Activated T-helper 1 cell treated with anti-CD3 and anti-CD28 coated beads, Interleukin-12 subunit alpha, Interleukin-12 subunit beta, Interleukin-2, Interleukin-4 antibody, amounts not matched to agents 30 ng/mL and 10 ng/mL and 1 ng/mL, durations not matched to agents 14 hours and 24 hours and 36 hours (primary cell): ENCODE measurements around the gene CCL3. TPM values are rescaled to one million over a fixed set of nuclear protein-coding genes. Genes with fewer than 3 reads are reported as not detected.
"Not testable (repeated sequence)": the region's sequence is repeated elsewhere in the genome, so short reads cannot be mapped to it uniquely, and the experiment has no call there.

ENCODE experiments used
- DNase-seq: peaks from one replicate; pipeline ENCODE4 v3.0.0; 2021; ENCODE audit warnings: low spot score
- H3K27ac Mint-ChIP-seq: one replicate; pipeline ENCODE4 v1.8.0; 2021; ENCODE audit warnings: mild to moderate bottlenecking, mixed read lengths
- H3K27me3 Mint-ChIP-seq: one replicate; pipeline ENCODE4 v1.8.0; 2022; ENCODE audit warnings: mild to moderate bottlenecking, moderate library complexity, mixed read lengths; ENCODE audit not compliant: insufficient read depth
- H3K36me3 Mint-ChIP-seq: one replicate; pipeline ENCODE4 v1.8.0; 2021; ENCODE audit warnings: low read depth, mixed read lengths
- H3K4me1 Mint-ChIP-seq: one replicate; pipeline ENCODE4 v1.8.0; 2021; ENCODE audit warnings: low read depth, mixed read lengths
- H3K4me3 Mint-ChIP-seq: one replicate; pipeline ENCODE4 v1.8.0; 2021; ENCODE audit warnings: mild to moderate bottlenecking, moderate library complexity, mixed read lengths
- H3K9me3 Mint-ChIP-seq: one replicate; pipeline ENCODE4 v1.8.0; 2021; ENCODE audit warnings: mixed read lengths
- intact Hi-C: fragments of 100-400 bp; cut with micrococcal nuclease; formaldehyde crosslinking; loops from one replicate; pipeline ENCODE4 v1.15.1; 2024
- total RNA-seq: library from RNA; stranded (reverse); gene quantifications from 2 replicates; pipeline ENCODE4 v1.2.3, GENCODE V29; 2022

CCL3 gene
- total RNA-seq, 1 donor from 2014 or later, result 1,244 TPM

DNA sequence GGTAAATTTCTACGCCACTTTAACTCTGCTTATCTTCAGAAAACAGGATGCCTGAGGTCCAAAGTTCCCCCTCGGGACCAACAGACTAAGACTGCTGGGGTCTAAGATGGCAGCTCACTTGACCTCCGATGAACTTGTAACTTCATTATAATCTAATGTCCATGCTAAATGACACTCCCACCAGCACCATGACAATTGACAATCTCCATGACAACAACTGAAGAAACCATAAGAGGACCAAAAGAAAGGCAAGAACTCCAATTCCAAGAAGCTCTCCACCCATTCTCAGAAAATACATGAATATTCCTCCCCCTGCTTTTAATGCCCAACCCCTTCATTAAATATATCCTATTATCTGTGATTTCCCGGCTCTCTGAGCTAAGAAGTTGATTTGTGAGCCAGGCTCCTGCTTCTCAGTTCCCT lies 21.1 kb upstream of the CCL3 start:
- H3K27me3 Mint-ChIP-seq, result peaks cover 10% of the 10 kb centered on the region
- H3K9me3 Mint-ChIP-seq, result peaks cover 16% of the 10 kb centered on the region
- no peak for DNase-seq
- intact Hi-C loops, result no loop called here
- no peak overlapping the region for H3K27ac Mint-ChIP-seq
- peaks cover 4% of the 10 kb centered on the region for H3K36me3 Mint-ChIP-seq
- H3K4me3 Mint-ChIP-seq, result no peak overlapping the region
- peaks cover 5% of the 10 kb centered on the region for H3K4me1 Mint-ChIP-seq

DNA sequence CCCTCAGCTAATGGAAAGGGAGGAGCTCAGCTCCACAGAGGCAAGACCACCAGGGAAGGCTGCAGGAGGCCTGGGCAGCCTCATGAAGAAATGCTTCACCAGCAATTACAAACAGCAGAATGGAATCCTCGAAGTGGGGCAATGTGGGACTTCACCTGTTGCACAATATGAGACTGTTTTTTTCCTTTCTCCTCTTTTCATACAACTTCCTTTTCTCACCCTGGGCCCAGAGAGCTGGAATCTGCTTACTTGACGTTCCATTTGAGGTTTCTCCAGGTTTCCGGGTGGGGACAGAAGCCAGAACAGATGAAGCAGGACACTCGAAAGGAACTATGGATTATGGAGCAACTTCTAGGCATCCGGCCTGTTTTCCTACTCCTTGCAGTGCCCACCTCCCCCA lies 18.3 kb upstream of the CCL3 start:
- H3K27me3 Mint-ChIP-seq, H3K27ac Mint-ChIP-seq, H3K36me3 Mint-ChIP-seq, H3K4me3 Mint-ChIP-seq, intact Hi-C loops, DNase-seq: not testable (repeated sequence)
- H3K4me1 Mint-ChIP-seq, result peaks cover 18% of the 10 kb centered on the region
- H3K9me3 Mint-ChIP-seq, result peaks cover 16% of the 10 kb centered on the region

DNA sequence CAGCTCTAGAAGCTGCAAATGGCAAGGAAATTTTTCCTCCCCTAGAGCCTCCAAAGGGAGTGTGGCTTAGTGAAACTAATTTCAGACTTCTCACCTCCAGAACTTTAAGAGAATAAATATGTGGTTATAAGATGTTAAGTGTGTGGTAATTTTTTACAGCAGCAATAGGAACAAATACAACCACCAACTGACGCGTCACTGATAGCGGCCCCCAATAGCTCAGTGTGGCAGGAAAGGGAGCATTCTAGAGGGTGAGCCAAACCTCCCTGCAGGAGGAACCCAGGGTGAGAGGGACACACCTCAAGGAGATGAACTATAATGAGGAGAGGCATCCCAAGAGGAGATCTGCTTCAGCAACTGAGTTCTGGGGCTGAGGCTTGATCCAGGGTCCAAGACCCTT lies 17.7 kb upstream of the CCL3 start:
- peaks cover 13% of the 10 kb centered on the region for H3K9me3 Mint-ChIP-seq
- peaks cover 24% of the 10 kb centered on the region for H3K4me1 Mint-ChIP-seq
- DNase-seq, result no peak
- H3K27ac Mint-ChIP-seq, result peak overlapping the region; percentile 36
- H3K4me3 Mint-ChIP-seq, result no peak overlapping the region
- H3K36me3 Mint-ChIP-seq, result peaks cover 10% of the 10 kb centered on the region
- intact Hi-C loops, result no loop called here
- H3K27me3 Mint-ChIP-seq, result peaks cover 10% of the 10 kb centered on the region

DNA sequence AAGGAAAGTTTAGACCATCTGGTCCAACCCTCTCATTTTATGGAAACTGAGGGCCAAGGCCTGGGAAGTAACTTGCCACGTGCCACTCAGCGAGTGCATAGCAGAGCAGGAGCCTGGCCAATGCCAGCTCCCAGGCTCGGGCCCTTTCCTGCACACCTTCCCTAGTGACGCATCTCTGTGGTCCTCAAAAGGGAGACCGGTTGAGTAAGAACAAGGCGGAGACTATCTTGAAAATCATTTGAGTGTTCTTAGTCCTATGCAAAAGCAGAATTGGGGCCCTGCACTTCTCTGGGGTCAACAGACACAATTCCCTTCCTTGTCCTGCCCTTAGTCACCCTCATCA lies 16.5 kb upstream of the CCL3 start:
- Mint-ChIP-seq H3K27ac (no peak overlapping the region), H3K4me1 (peaks cover 28% of the 10 kb centered on the region), H3K27me3 (peaks cover 10% of the 10 kb centered on the region), H3K9me3 (peaks cover 5% of the 10 kb centered on the region), H3K36me3 (peaks cover 8% of the 10 kb centered on the region), H3K4me3 (no peak overlapping the region)
- no peak for DNase-seq
- intact Hi-C loops, result no loop called here

DNA sequence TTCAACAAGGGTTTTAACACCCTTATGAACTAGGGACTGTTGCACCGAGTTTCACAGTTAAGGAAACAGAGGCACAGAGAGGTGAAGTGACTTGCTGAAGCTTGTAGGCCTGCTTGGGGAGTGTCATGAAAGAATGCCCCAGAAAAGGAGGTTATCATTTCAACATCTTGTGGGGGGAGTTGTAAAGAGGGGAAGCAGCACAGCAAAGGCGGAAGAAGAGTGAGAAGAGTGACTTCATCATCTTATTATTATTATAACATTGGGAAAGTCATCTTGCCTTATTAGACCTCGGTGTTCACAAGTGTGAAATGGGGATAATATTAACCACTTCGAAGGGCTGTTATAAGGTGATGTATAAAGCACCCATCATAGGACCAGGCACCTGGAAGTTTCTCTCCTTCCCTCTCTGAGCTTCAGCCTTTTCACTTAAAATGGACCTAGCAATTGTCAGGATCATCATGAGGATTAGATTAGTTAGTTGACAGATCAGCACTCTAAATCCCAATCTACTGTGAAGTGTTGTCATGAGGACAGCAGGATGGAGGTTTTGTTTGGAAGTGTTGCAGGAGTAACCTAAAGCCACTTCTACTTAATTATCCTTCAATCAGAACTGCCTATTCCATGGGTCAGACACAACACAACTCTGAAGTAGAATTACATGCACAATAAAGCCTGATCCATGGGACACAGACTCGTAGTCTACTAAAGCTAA lies 16.0 kb upstream of the CCL3 start:
- Mint-ChIP-seq H3K27me3 (peaks cover 6% of the 10 kb centered on the region), H3K4me3 (peak overlapping the region; percentile 88), H3K4me1 (peaks cover 28% of the 10 kb centered on the region), H3K9me3 (no peaks in the 10 kb centered on the region), H3K27ac (peak overlapping the region; percentile 45), H3K36me3 (peaks cover 8% of the 10 kb centered on the region)
- intact Hi-C loops, result no loop called here
- DNase-seq, result no peak

DNA sequence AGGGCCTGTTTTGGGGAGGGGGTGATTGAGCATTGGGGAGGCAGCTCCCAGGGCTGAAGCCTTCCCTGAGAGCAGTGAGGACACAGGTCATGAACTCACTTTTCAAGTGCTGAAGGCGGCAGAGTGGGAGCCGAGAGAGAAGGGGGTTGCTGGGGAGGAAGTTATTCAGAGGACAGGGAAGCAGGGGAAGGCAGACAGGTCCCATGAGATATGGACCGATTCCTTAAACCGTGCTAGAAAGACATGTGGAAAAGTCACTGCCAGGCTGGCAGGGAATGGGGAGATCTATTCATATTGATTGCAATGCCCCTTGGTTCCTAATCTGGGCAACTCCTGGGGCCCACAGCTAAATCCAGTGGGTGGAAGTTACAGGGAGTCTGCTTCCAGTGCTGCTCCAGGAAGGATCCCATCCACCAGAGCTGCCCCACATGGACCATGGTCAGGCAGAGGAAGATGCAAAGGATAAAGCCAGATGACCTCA lies 14.8 kb upstream of the CCL3 start:
- Mint-ChIP-seq H3K27ac (peak overlapping the region; percentile 89), H3K36me3 (peaks cover 8% of the 10 kb centered on the region), H3K4me3 (peak overlapping the region; percentile 88), H3K9me3 (no peaks in the 10 kb centered on the region), H3K27me3 (peaks cover 10% of the 10 kb centered on the region), H3K4me1 (peaks cover 33% of the 10 kb centered on the region)
- intact Hi-C loops, result no loop called here
- DNase-seq, result no peak

DNA sequence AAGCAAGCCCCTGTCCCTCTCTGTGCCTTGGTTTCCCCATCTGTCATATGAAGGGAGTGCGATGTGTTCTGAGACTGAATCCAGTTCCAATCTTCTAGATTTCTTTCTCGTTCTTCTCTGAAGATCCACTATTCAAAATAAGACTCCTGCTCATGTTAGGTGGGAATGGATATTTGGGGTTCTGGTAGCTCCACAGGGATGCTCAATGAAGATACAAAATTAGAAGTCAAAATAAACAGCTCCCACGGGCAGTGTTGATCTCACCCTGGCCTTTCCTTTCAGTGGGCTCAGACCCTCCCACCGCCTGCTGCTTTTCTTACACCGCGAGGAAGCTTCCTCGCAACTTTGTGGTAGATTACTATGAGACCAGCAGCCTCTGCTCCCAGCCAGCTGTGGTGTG lies 14.3 kb upstream of the CCL3 start:
- H3K27ac Mint-ChIP-seq, result peak overlapping the region; percentile 89
- H3K4me3 Mint-ChIP-seq, result peak overlapping the region; percentile 88
- DNase-seq, intact Hi-C loops, H3K36me3 Mint-ChIP-seq, H3K9me3 Mint-ChIP-seq: not testable (repeated sequence)
- H3K4me1 Mint-ChIP-seq, result peaks cover 38% of the 10 kb centered on the region
- H3K27me3 Mint-ChIP-seq, result peaks cover 15% of the 10 kb centered on the region

DNA sequence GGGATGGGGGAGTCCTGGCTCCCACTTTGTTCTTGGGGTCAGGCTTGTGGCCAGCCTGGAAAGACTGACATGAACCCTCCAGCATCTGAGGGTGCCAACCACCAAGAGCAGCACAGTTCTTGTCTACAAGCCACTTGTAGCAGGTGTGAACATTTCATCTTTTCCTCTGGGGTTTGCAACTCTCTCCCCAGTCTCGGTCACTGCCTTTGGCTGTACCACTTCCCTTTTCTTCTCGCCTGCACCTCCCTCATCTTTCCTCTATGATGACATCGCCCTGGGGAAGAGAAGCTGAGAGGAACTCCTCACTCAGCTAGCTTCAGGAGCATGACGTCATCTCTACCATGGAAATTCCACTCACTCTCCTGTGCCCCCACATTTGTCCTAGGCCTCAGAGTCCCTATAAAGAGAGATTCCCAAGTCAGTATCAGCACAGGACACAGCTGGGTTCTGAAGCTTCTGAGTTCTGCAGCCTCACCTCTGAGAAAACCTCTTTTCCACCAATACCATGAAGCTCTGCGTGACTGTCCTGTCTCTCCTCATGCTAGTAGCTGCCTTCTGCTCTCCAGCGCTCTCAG lies 13.5 kb upstream of the CCL3 start, which contains the start of gene CCL4:
CCL4 (plus strand) TSS at position 427 of the 575 bp plus-strand sequence; CDS start at position 506, 79 bp downstream.
- DNase-seq, H3K36me3 Mint-ChIP-seq, H3K9me3 Mint-ChIP-seq: not testable (repeated sequence)
- peak within 1 kb of the TSS; percentile 89 for H3K27ac Mint-ChIP-seq
- H3K4me3 Mint-ChIP-seq, result peak within 1 kb of the TSS; percentile 88
- intact Hi-C loops, result loop anchor here (1.0 kb wide), 2 partner anchors 13 to 31 kb away; partner anchors contain the start of gene CCL3
- H3K27me3 Mint-ChIP-seq, result peaks cover 16% of the 10 kb centered on the region
- peaks cover 39% of the 10 kb centered on the region for H3K4me1 Mint-ChIP-seq

DNA sequence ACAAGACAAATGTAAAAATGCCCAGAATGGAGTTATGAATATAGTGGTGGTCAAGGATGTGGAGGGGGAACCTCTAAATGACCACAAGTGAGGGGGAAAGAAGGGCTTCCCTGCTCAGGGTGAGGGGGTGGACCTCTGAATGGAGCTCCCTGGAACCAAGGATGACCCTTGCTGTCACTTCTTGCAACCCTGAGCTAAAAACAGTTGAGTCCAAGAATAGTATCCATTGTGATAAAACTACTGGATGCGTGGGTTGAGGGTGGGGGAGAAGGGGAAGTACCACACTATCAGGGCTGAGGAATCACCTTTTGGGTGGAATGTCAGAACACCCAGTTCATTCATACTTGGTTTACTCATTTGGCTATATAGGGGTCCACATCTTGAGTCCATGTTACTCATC lies 9.1 kb upstream of the CCL3 start:
- H3K27me3 Mint-ChIP-seq, result peaks cover 19% of the 10 kb centered on the region
- H3K27ac Mint-ChIP-seq, DNase-seq, H3K4me3 Mint-ChIP-seq, intact Hi-C loops, H3K9me3 Mint-ChIP-seq, H3K36me3 Mint-ChIP-seq: not testable (repeated sequence)
- peaks cover 32% of the 10 kb centered on the region for H3K4me1 Mint-ChIP-seq

DNA sequence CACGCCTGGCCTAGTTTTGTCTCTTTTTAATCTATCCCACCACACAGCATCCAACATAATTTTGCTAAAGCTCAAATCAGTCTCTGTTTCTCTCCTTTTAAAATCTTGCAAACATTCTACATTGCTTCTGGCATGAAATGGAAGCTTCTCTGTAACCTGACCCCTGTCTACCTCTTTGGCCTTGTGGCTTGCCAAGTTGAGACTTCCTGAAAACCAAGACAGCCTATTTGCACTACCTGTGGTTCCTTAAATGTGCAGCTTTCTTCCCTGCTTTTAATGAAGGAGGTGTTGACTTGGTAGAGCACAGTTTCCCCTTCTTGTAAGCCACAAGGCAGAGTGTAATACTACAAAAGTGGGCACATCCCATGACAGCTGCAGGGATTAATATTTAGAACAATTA lies 6.0 kb upstream of the CCL3 start:
- peaks cover 19% of the 10 kb centered on the region for H3K27me3 Mint-ChIP-seq
- no peaks in the 10 kb centered on the region for H3K9me3 Mint-ChIP-seq
- H3K36me3 Mint-ChIP-seq, result no peaks in the 10 kb centered on the region
- intact Hi-C loops, result no loop called here
- peak overlapping the region; percentile 6 for H3K27ac Mint-ChIP-seq
- DNase-seq, result no peak
- H3K4me3 Mint-ChIP-seq, result no peak overlapping the region
- peaks cover 37% of the 10 kb centered on the region for H3K4me1 Mint-ChIP-seq

DNA sequence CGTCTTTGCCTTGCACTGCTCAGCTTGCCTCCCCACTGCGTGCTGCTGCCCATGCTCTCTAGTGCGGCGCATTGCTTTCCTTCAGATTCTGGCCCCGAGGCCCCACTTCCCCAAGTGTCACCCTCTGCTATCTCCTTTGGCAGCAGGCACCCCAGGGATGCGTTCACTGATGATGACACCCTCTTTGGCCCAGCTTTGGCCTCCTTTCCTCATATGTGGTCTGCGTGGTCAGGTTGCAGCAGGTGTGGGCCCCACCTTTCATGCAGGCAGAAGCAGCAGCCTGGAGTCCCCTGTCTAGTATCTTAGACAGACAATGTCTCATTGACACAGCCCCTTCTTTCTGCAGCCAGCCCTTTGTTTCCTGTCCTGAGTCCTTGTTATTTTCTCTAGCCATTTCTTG lies 4.8 kb upstream of the CCL3 start:
- no peaks in the 10 kb centered on the region for H3K9me3 Mint-ChIP-seq
- H3K27ac Mint-ChIP-seq, result no peak overlapping the region
- intact Hi-C loops, result loop anchor here (5.0 kb wide), 2 partner anchors 197 to 212 kb away; partner anchors contain the start of gene CCL5
- no peak for DNase-seq
- H3K36me3 Mint-ChIP-seq, result no peaks in the 10 kb centered on the region
- H3K4me1 Mint-ChIP-seq, result peaks cover 43% of the 10 kb centered on the region
- H3K27me3 Mint-ChIP-seq, result peaks cover 18% of the 10 kb centered on the region
- H3K4me3 Mint-ChIP-seq, result no peak overlapping the region

DNA sequence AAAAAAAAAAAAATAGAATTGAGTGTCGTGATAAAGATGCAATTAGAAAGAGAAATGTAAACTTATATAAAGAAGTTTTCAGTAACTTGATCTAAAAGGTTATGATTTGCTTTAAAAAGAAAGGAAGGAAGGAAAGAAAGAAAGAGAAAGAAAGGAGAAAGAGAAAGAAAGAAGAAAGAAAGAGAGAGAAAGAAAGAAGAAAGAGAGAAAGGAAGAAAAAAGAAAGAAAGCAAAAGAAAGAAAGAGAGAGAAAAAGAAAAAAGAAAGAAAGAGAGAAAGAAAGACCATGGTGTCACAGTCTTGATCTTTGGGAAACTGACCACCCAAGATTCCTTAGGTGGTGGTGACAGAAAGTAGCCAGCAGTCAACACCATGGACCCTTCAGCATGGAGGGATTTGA lies 4.3 kb upstream of the CCL3 start:
- intact Hi-C loops, result loop anchor here (5.0 kb wide), 2 partner anchors 197 to 212 kb away; partner anchors contain the start of gene CCL5
- Mint-ChIP-seq H3K4me1 (peaks cover 41% of the 10 kb centered on the region), H3K27me3 (peaks cover 13% of the 10 kb centered on the region), H3K27ac (peak overlapping the region; percentile 31), H3K9me3 (no peaks in the 10 kb centered on the region), H3K36me3 (no peaks in the 10 kb centered on the region), H3K4me3 (no peak overlapping the region)
- DNase-seq, result no peak

DNA sequence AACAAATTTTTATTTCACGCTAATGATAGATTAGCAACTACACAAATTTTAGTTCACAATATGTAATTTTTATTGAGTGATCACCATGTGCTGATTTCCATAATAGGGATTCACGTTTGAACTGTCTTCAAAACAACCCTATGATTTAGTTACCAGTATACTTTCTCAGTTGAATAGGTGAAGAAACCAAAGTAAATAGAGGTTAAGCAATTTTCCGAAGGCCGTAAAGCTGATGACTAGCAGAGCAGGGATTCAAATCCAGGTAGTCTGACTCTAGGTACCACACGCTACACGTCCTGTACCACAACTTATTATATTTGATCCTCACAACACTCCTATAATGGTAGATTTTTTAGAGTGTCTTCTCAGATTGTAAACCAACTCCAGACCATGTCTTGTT lies 2.8 kb upstream of the CCL3 start:
- H3K27me3 Mint-ChIP-seq, DNase-seq, H3K9me3 Mint-ChIP-seq, H3K27ac Mint-ChIP-seq, H3K4me3 Mint-ChIP-seq, H3K36me3 Mint-ChIP-seq: not testable (repeated sequence)
- intact Hi-C loops, result loop anchor here (5.0 kb wide), 2 partner anchors 195 to 210 kb away; partner anchors contain the start of gene CCL5
- H3K4me1 Mint-ChIP-seq, result peaks cover 52% of the 10 kb centered on the region
